ENCODE results near the gene HELZ.
"Not testable (repeated sequence)": the region's sequence is repeated elsewhere in the genome, so short reads cannot be mapped to it uniquely, and the experiment has no call there.

HELZ gene

DNA sequence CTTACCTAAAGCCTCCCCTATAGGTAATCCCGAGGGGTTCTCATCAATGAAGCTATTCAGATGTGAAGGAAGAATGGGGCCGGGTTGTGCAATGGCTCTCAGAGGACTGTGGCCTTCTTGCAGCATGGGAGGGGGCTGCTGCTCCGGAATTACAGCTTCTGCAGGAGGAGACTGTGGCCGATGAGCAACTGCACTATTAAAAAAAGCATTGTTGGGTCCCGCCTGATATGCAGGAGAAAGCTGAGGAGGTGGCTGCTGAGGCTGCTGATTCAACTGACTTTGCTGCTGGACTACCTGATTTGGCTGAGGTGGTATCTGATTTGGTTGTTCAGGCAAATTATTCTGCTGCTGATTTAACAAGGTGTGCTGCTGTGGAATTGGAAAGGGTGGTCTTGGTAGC is 135.9 kb downstream of the HELZ start:
- DNase-seq, result no peak

DNA sequence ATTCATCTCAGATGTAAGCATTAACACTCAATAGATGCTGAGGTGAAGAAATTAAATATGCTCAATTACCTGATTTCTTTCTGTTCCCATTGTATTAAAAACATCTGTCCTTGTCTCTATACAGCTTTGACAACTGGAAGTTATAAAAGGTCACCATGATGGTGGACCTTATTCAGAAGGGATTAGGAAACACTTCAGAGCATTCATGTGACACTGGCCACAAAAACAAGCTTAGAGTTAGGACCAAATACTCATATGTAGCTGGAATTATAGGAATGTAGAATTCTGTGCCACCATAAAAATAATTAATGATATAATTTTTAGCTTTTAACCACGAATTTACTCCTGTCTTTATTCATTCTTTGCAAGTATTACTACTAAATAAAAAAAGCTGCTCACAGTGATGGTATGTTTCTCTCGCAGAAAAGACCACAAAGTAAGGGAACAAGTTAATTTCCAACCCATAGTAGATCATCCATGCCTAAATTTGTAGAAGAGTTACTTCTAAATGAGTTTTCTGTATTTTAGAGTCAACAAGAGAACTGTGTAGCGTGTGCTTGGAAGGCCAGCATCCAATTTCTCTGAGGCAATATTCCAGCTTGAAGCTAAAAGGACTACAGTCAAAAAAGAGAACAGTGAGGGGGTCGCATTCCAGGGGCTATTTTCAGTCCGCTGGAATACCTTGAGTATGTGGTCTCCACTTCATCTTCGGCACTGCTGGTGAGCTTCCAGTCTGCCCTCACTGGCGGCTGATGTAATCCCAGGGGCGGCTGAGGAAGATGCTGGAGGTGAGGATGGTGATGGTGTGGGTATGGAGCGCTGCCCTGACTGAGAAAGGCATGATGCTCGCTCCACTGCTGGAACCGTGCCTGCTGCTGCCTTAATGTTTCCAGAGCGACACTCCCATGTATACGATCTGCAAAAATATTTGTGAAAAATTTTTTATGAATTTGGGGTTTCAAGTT is 136.9 kb downstream of the HELZ start:
- DNase-seq, result no peak

DNA sequence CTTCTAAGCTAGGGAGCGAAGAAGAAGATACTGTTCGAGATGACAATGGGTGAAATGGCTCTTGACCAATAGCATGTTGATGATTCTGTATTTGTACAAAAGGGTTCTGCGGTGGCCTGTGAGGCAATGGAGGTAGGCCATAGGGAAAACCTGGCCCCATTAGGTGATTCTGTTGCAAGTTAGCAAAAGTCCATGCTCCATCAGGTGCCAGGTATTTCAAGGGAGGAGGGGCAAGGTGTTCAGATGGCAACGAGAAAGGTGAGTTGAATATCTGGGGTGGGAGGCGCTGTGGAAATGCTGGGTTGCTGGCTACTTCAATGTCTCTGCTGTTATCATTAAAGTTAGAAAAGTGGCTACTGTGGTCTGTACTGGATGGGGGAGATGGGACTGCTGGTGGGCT is 137.8 kb downstream of the HELZ start:
- no peak for DNase-seq

DNA sequence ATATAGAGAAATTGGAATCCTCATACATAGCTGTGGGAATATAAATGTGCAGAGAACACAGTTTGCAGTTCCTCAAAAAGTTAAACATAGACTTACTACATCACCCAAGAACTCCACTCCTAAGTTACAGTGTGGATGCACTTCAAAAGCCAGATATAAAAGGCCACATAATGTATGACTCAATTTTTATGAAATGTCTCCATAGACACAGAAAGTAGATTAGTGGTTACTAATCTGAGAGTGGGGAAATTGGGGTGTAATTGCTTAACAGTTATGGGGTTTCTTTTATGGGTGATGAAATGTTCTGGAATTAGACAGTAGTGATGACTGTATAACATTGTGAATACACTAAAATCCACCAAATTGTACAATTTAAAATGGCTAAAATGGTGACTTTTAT is 139.8 kb downstream of the HELZ start:
- DNase-seq, result no peak

DNA sequence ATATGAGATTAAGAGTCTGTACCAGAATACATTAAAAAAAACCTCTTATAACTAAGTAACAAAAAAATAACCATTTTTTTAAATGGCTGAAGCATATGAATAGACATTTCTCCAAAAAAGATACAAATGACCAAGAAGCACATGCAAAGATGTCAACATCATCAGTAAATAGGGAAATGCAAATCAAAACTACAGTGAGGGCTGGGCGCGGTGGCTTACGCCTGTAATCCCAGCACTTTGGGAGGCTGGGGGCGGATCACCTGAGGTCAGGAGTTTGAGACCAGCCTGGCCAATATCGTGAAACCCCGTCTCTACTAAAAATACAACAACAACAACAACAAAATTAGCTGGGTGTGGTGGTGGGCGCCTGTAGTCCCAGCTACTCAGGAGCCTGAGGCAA is 140.4 kb downstream of the HELZ start:
- DNase-seq, result not testable (repeated sequence)

DNA sequence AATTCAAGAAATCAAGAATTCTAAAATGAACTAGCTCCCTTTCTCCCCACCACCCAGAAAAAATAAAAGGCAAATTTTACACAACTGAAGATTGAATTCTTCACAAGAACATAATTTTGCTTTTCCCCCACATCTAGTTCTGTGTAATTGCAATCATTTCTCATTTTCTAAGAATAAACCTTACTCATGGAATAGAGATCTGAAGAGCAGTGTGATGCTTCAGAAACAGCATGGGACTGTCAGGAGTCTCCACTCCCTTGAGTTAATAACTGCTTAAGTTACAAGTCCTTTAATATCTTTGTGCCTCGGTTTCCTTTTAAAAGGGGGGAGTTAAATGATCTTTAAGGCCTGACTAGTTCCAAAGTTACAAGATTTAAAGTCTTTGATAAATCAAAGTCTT is 147.0 kb downstream of the HELZ start:
- no peak for DNase-seq

DNA sequence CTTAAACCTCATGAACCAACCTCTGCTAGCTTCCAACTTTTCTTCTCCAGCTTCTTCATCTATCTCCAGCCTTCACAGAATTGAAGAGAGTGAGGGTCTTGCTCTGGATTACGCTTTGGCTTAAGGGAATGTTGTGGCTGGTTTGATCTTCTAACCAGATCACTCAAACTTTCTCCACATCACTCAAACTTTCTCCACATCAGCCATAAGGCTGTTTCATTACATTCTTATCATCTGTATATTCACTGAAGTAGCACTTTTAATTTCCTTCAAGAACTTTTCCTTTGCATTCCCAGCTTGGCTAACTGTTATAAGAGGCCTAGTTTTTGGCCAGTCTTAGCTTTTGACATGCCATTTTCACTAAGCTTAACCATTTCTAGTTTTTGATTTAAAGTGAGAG is 148.4 kb downstream of the HELZ start:
- no peak for DNase-seq

DNA sequence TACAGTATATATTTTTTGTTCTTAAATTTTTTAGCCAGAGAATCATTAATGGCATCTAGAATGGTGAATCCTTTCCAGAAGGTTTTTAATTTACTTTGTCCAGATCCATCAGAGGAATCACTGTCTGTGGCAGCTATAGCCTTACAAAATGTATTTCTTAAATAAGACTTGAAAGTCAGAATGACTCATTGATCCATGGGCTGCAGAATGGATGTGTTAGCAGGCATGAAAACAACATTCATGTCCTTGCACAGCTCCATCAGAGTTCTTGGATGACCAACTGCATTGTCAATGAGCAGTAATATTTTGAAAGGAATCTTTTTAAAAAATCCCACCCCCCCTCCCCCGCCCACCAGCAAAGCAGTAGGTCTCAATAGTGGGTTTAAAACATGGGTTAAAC is 149.2 kb downstream of the HELZ start:
- no peak for DNase-seq

DNA sequence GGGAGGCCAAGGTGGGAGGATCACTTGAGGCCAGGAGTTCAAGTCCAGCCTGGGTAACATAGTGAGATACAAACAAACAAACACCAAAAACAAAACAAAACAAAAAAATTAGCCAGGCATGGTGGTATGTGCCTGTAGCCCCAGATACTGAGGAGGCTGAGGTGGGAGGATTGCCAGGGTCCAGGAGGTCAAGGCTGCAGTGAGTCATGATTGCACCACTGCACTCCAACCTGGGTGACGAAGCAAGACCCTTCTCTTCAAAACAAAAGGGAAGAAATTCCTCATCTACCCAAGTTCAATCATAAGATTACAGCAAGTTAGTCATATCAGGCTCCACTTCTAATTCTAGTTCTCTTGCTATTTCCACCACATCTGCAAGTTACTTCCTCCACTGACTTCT is 149.7 kb downstream of the HELZ start:
- DNase-seq, result not testable (repeated sequence)

DNA sequence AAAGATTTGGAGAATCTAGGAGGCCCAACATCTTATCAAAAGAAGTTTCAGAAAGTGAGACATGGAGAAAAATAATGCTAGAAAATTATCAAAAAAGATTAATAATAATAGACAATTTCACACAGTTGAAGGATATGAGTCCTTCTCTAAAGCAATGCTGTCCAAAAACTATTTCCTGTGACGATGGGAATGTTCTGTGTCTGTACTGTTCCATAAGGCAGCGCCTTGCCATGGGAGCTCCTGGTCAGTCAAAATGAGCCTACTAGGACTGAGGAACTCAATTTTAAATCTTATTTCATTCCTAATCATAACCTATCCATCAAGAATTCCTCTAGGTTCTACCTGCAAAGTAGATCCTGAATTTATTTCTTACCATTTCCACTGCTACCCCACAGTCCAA is 151.6 kb downstream of the HELZ start:
- no peak for DNase-seq

DNA sequence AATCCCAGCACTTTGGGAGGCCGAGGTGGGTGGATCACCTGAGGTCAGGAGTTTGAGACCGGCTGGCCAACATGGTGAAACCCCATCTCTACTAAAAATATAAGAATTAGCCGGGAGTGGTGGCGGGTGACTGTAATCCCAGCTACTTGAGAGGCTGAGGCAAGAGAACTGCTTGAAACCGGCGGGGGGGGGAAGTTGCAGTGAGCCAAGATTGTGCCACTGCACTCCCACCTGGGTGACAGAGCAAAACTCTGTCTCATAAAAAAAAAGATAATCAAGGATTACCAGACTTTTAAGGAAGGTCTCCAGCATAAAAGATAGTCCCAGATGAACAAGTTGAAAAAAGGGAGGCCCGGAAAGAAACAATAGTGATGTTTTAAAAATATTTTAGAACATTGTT is 152.3 kb downstream of the HELZ start:
- DNase-seq, result not testable (repeated sequence)

DNA sequence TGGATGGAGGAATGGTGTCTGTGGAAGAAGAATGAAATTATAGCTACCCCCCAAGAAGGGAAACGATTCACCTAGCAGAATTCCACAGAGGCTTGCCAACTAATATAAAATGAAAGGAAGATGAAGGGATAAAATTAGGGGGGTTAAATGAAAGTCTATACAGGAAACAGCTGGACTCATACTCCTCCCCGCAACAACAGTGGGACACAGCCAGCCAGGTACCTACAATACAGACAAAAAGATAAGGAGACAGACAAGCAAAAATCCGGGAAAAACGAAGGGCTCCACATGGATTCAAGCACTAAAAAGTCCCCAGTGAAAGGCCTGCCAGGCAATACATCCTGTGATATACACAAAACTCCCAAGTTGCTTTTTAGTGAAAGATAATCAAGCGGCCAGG is 152.7 kb downstream of the HELZ start:
- no peak for DNase-seq

DNA sequence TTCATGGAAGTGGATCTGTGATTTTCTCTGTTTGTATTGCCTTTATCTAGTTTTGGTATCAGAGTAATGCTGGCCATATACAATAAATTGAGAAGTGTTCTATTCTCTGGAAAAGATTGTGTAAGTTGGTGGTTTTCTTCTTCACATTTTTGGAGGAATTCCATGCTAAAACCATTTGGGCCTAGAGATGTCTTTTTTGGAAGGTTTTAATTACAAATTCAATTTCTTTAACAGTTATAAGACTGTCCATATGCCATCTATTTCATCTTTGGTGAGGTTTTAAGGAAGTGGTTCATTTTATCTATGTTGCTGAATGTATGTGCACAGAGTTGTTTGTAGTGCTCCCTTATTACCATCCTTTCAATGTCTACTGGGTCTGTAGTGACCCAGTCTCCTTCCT is 154.7 kb downstream of the HELZ start:
- no peak for DNase-seq

DNA sequence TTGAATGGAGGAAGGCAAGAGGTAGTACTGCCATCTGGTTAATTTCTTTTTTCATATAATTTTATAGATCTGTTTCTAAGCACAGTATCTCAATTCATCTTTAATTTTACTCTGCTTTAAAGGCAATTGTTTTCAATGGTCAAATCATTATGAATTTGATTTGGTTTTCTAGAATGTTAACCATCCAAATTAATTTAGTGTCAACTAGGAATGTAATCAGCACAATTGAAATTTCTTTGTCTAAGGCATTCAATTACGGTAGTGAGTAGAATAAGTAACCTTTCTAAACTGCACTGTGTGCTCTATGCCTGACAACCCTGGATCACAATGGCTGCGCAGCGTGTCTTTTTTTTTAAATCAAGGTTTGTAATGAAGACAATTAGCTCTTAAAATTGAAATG is 156.4 kb downstream of the HELZ start:
- DNase-seq, result no peak

DNA sequence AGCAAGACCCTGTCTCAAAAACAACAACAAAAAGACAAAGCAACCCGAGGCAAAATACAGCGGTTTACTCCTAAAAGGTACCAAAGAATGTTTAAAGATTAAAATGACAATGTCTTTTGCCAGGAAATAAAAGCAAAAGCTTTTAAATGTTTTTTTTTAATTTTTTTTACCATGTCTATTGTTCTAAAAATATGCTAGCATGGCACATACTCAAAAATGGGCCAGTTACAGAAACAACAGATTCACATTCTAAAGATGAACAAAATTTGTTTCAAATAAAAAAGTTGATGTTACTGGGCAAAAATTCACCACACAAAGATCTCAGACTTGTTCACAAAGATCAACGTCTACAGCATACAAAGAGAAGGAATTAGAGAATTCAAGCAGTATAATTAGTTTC is 159.6 kb downstream of the HELZ start:
- DNase-seq, result no peak

DNA sequence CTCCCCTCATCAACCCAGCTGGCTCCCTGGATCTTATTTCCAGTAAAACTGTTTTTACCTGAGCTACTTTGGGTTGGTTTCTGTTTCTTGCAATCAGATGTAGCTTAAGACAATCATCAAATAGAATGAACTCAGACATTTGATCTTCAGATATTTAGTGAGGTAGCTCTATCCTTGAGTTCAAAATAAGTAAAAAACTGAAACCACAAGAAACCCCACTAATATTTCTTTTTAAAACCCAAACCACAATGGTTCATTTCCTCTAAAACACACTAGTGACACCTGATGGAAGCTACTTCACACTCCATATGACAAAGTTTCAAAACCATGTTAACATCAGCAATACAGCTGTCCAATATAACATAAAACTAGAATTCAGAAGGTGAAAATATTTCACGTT is 162.9 kb downstream of the HELZ start:
- DNase-seq, result no peak

DNA sequence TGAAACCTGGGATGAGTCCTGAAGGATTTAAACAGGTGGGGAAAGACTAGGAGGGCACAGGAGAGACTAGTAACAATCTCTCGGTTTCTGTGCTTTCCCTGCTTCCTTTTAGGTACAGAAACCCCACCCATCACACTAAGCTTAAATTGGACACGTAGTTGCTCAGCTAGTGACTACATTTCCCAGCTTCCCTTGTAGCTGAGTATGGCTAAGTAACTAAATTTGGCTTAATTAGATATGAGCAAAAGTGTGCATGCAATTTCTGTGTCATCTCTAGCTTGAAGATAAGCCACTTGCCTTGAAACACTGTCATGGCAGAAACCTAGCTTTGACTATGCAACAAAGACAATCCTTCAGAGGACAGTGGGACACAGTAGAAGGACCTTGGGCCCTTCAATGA is 164.2 kb downstream of the HELZ start:
- no peak for DNase-seq

DNA sequence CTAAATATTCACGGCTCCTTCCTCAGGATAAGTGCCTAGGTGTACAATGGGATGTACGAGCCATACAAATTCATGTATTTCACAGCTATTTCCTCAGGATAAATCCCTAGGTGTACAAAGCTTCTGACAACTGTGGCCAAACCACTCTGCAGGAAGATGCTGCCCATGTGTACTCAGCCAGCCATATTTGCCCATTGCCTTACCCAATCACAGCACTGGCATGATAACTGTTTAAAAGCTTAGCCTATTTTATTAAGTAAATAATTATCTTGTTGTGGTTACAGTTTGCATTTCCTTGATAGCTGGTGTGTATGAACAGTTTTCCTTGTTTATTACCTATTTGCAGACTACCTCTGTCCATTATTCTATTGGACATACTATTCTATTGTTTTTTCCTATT is 165.5 kb downstream of the HELZ start:
- DNase-seq, result no peak

DNA sequence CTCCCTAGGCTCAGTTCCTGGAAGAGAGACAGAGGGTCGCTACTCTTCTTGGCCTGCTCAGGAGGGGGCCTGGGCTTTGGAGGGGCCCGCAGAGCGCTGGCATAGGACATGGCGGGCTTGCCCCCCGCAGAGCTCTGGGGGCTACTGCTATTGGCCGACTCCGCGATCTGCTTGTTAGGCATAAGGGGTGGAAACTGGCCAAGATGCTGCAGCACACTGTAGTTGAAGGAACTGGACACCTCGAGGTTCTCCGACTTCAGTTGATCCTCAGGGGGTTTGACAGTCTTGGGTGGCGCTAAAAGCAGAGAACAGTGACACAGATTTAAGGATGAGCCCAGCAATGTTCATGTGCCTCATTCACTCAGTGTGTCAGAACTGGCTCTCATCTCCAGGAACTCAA is 166.7 kb downstream of the HELZ start:
- no peak for DNase-seq

DNA sequence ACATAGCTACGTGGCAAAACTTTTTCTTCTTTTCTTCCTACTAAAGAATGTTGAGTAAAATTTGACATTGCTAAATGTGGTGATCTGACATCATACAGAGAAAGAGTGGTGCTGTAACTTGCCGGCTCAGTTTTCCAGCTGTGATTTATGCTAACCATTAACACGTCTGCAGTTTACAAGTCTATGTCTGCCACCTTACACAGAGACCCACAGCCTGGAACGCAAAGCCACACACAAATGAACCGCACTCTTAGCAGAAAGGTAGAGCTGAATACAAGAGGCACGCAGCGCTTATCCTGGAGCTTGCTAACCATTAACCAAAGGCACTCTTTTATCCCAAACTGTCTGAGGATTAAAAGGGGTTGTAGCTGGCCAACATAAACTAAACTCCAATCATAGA is 168.7 kb downstream of the HELZ start:
- no peak for DNase-seq

DNA sequence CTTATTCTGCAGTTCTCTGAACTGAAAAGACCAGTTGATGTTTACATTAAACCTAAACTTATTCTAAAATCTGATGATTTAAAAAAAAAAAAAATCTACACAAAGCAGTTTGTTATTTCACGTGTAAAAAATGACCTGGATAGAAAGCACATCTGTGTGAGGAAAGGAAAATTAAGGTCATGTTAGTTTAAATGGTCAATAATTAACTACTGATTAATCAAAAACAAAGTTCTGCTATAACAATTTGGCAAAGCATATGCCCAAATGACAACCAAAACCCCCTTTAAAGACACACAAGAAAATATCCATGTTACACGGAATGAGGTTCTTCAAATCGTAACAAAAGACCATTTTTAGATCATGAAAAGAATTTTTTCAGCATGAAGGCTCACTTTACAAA is 170.2 kb downstream of the HELZ start:
- no peak for DNase-seq

DNA sequence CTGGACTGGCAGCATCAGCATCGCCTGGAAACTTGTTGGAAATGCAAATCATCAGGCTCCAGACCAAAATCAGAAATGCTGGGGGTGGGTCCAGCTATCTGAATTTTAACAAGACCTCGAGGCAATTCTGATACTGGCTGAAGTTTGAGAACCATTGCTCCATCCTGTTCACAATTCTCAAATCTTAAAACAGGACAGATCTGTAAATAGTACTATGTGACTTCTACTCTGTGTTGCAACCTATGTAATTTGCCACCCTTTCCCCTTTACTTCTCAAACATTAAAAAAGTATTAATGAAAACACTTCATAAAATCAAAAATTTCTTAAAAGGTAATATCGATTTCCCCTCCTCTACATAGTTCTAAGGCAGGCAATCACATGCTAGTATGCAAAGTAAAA is 172.1 kb downstream of the HELZ start:
- DNase-seq, result no peak

DNA sequence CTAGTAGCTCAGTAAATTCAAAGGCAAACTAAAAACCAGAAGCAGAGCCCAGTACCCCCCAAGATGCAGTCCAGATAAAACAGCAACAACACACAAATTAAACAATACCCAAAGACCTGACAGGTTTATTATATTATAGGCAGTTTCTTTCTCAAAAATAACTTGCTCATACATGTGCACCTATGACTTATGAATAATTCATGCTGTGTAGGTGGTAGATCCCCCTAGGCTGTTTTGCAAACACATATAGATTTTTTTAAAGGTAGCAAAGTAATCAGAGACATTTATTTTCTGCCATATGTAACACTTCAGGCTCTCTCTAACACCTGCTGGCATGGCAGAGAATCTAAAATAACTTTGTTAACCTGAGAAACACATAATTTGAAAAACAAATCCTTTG is 173.4 kb downstream of the HELZ start:
- no peak for DNase-seq

DNA sequence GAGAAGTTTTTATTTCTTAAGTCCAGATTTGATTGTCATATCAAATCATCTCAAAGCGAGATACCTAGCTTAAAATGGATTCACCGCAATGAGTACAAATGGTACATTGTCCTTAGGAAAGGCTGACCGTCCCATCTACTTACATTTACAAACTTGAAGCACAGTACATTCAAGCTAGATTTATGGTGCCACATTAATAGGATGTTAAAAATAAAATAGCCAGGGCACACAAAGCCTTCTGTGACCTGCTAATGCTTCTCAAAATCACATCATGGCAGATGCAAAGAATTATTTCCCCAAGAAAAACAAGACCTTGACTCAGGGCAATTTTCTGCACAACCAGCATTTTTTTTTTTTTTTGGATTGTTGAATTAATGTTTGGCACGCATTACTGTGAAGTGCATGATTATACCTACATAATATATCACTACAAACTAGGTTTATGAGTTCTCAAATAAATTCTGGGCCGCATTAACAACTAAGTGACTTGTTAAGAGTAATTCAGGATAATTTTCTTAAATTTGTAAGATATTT is 175.3 kb downstream of the HELZ start:
- no peak for DNase-seq

DNA sequence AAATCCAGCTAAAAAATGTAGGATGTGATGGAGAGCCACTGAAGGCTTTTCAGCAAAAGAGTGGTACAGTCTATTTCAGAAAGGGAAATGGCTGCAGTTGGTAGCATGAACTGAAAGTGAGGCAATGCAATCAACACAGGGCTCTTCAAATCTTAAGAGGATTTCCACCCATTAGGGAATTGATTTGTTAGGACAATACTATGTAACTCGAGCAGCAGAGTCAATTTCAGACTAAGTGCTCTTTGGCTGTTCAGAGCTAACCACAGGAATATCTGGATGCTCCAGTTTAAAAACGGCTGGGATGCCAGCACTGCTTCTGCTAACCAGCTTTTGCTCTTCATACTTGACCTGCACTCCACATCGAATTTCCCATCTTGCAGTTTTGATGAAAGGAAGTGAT is 176.0 kb downstream of the HELZ start:
- DNase-seq, result no peak

Measured in NCI-H748 treated with DMSO at 0.1 percent for 48 hours (cell line).